ENCODE data around the gene URAD.
"Not testable (repeated sequence)": the region's sequence is repeated elsewhere in the genome, so short reads cannot be mapped to it uniquely, and the experiment has no call there.

Gene URAD

GRCh38 chr13:27988520-27988919 lies at the start of gene URAD:
TSS of gene URAD (minus strand) at chr13:27988693. CDS start at chr13:27988637, 56 bp downstream.
- DNase-seq (ENCODE audit: low spot score): no peak

- DNase-seq (ENCODE audit: low spot score): no peak
Measured at GRCh38 chr13:28037399-28037798, 48.9 kb upstream of the URAD start.

- DNase-seq (ENCODE audit: low spot score): no peak
Measured at GRCh38 chr13:28035146-28035782, 46.8 kb upstream of the URAD start.

- no peak for DNase-seq (ENCODE audit: low spot score)
Measured at GRCh38 chr13:28033894-28034655, 45.6 kb upstream of the URAD start.

- DNase-seq (ENCODE audit: low spot score): not testable (repeated sequence)
Measured at GRCh38 chr13:28032438-28032837, 43.9 kb upstream of the URAD start.

GRCh38 chr13:28031896-28032288 lies 43.4 kb upstream of the URAD start:
- no peak for DNase-seq (ENCODE audit: low spot score)

- DNase-seq (ENCODE audit: low spot score): no peak
Measured at GRCh38 chr13:28031220-28031895, 42.9 kb upstream of the URAD start.

- no peak for DNase-seq (ENCODE audit: low spot score)
Measured at GRCh38 chr13:28027607-28028364, 39.3 kb upstream of the URAD start.

- DNase-seq (ENCODE audit: low spot score): no peak
Measured at GRCh38 chr13:28027071-28027470, 38.6 kb upstream of the URAD start.

GRCh38 chr13:28026508-28026907 lies 38.0 kb upstream of the URAD start:
- DNase-seq (ENCODE audit: low spot score): no peak

GRCh38 chr13:28022848-28023518 lies 34.5 kb upstream of the URAD start:
- DNase-seq (ENCODE audit: low spot score): no peak

GRCh38 chr13:28014301-28014700 lies 25.8 kb upstream of the URAD start:
- DNase-seq (ENCODE audit: low spot score): no peak

- DNase-seq (ENCODE audit: low spot score): no peak
Measured at GRCh38 chr13:28013482-28013881, 25.0 kb upstream of the URAD start.

GRCh38 chr13:28012896-28013295 lies 24.4 kb upstream of the URAD start:
- DNase-seq (ENCODE audit: low spot score): no peak

- DNase-seq (ENCODE audit: low spot score): no peak
Measured at GRCh38 chr13:28012383-28012782, 23.9 kb upstream of the URAD start.

- no peak for DNase-seq (ENCODE audit: low spot score)
Measured at GRCh38 chr13:28010046-28010445, 21.6 kb upstream of the URAD start.

GRCh38 chr13:28005016-28005415 lies 16.5 kb upstream of the URAD start:
- DNase-seq (ENCODE audit: low spot score): not testable (repeated sequence)

- no peak for DNase-seq (ENCODE audit: low spot score)
Measured at GRCh38 chr13:28002886-28003698, 14.6 kb upstream of the URAD start.

GRCh38 chr13:28001837-28002473 lies 13.5 kb upstream of the URAD start:
- DNase-seq (ENCODE audit: low spot score): no peak

GRCh38 chr13:28001049-28001448 lies 12.6 kb upstream of the URAD start:
- no peak for DNase-seq (ENCODE audit: low spot score)
